ENCODE measurements around the gene VEGFA.
"Not testable (repeated sequence)": the region's sequence is repeated elsewhere in the genome, so short reads cannot be mapped to it uniquely, and the experiment has no call there.

VEGFA gene

DNA sequence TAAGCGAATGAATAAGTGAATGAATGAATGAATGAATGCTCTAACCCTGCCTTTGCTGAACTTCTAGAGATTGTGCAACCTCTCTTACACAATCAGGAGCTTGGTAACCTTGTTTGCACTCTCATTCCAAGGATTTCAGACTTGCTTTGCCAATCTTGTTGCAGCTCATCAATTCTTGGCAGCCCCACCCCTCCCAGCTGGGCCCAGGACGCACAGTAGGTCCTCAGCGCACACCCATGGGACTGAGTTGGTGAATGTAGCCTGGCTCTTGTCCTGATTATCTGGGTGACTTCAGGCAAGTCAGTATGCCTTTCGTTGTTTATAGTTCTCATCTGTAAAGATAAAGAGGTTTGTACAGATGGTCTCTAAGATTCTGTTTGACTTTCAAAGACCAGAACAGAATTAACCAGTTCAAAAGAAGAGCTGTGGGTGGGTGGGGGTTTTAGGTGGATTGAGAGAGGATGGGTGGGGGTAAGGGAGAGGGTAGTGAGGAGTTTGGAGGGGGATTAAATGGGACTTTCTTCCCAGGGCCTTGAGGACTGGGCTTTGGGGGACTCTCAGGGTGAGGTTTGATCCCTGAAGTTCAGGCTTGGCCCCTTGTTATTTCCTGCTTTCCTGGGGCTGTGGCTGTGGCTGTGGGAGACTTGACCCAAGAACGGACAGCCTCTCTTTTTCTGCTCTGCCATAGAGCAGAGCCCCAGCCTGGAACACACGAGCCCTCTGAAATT is 33.2 kb downstream of the VEGFA start:
- DNase-seq (ENCODE audit: low read depth) = no peak

DNA sequence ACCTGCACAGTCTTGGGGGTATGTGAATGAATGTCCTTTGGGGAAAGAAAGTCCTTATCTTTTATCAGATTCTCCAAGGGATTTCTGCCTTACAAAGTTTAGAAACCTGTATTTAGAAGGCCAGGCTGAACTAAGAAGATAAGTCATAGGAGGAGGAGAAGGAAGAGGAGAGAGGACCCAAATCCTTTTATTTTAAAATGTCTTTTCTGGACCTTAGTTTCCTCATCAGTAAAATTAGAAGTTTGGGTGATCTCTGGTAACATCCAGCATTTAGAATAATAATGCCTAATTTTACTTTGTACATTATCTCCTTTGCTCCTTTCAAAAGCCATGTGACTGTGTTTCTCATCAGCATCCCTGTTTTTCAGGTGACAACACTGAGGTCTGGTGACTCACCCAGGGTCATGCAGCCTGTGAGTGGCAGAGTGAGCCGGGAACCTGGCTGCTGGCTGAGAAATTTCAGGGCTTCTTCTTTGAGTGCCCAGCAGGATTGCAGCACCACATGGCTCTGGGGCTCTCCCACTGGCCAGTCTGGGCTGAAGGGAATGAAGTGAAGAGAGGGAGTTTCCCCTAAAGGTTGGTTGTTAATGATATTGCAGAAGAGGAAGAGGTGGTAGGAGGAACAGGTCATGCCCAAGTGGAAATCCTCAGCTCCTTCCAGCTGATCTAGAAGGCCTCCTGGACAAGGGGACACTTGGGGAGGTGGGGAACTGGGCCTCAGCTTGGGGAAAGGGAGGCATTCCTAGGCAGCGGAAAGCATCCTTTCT is 34.0 kb downstream of the VEGFA start:
- no peak for DNase-seq (ENCODE audit: low read depth)

DNA sequence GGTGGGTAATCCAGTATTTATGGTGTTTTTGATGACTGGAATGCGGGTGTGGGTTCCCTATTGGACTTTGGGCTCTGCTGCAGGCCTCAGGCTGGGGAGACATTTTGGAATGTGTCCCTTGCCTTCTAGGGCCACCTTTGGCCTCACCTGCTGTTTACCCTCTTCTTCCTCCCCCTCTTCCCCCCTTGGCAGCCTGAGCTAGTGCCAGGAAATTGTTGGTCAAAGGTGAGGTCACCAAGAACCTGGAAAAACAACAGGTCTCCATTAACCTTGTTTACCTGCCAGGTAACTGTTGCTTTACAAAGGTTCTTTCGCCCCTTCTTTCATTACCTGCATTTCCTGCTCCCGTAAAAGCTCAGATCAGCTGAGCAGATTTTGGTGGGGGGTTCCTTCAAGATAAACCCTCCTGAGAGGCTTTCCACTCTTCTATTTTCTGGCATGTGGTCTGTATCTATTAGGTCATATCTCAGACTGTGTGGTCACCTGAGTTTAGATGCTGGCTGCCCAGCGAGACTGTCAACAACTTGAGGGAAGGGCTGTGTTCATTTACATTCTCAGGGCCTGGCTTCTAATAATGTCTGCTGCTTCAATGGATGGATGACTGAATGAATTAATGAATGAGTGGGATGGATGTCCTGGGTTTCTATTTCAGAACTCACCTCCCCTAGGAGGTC is 34.7 kb downstream of the VEGFA start:
- no peak for DNase-seq (ENCODE audit: low read depth)

DNA sequence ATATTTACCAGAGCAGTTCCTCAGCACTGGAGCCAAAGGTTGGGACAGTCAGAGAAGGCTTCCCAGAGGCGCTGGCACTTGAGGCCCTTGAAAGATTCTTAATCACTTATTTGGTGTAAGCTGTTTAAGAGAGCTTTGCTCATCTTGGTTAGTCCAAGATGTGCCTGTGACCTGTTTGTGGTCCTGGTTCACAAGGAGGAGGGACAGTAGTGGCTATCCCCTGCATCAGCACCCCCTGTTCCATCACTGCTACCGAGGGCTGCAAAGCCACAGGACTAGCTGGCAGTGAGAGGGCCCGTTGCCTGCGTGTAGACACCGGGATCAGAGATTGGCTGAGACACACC is 35.7 kb downstream of the VEGFA start:
- DNase-seq (ENCODE audit: low read depth) = no peak

DNA sequence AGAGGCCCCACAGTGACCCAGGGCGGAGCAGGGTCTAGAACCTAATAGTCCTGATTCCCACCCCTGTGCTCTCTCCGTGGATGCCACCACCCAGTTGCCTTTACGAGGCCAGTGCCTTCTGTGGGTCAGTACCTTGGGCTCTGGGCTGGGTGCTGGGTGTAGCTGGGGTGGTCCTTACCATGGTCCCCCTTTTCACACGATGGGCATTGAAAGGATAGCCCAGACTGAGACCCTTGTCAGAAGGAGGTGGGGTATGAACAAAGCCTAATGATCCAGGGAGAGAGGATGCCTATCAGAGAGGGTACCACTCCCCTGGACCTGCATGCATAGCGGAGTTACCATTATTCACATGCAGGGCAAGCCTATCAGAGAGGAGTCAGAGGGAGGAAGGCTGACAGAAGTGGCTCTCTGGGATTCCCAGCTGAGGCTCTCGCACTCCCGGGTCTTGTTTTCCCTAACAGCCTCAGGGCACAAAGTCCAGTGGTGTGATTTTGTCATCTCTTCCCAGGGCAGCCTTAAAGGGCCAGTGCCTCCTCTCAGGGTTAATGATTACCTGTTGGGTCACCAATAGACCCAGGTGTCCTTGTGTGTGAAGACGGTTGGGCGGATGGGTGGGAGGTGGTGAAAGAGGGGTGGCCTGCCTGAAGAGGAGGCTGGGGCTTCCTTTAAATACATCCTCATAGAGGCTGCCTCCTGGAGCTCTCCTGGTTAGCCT is 36.2 kb downstream of the VEGFA start:
- DNase-seq (ENCODE audit: low read depth) = no peak

DNA sequence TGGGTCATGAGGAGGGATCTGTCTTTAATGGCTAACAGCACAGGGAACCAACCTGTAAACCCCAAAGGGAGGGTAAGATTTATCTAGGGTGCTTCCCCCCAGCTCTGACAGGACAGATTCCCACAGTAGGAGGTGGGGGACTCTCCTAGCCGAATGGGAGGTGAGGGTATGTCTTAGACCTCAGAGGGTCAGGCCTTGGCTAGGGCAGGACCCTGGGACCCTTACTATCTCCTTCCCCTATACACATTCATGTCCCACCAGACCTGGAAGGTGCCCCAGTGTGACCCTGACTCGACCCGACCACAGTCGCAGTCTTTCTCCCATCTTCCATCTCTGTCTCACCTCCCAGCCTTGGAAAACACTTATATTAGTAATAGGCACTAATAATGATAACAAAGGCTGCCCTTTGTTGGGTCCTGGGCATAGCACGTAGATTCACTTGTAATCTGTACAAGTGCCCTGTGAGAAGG is 36.8 kb downstream of the VEGFA start:
- DNase-seq (ENCODE audit: low read depth) = no peak

DNA sequence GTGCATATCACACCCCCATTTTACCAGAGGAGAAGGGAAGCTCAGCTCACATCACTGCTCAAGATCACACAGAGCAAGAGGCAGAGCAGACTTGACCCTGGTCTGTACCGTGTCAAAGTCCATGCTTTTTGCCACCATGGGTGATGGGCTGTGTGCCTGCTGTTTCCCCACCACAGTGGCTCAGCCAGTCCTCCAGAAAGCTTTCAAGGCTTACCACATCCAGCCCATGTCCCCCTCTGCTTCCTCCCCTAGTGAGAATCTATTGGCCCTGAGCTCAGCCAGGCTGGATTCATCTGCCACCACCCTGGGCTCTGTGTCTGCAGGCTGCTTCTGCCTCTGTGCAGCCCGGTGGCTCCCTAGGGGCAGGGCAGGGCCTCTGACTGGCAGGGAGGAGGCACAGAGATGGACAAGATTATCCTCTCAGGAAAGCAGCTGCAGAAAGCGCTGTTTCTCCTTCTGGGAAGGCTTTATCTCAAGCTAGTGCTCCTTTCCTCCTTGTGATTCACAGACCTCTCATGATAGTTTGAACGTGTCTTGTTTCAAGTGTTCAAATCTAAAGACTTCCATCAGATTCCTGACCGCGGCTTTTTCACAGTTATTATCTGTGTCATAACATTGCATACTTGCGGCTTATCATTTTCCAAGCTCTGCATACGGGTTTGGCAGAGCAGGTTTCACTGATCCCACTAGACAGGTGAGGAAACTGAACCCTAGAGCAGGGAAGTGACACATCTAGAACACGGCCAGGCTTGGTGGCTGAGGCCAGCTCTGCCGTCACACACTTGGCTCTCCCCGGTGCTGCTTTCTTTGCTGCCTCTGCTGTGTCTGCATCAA is 37.4 kb downstream of the VEGFA start:
- DNase-seq (ENCODE audit: low read depth) = no peak

DNA sequence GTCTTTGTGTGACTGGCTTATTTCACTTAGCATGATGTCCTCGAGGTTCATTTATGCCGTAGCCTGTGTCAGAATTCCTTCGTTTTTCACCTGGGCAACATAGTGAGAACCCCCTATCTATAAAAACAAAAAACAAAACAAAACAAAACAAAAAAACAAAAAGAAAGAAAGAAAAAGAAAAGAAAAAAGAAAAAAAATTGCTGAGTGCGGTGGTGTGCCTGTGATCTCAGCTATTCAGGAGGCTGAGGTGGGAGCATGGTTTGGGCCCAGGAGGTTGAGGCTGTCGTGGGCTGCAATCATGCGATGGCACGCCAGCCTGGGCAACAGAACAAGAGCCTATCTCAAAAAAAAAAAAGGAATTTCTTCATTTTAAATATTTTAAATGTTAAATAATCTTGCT is 38.4 kb downstream of the VEGFA start:
- no peak for DNase-seq (ENCODE audit: low read depth)

DNA sequence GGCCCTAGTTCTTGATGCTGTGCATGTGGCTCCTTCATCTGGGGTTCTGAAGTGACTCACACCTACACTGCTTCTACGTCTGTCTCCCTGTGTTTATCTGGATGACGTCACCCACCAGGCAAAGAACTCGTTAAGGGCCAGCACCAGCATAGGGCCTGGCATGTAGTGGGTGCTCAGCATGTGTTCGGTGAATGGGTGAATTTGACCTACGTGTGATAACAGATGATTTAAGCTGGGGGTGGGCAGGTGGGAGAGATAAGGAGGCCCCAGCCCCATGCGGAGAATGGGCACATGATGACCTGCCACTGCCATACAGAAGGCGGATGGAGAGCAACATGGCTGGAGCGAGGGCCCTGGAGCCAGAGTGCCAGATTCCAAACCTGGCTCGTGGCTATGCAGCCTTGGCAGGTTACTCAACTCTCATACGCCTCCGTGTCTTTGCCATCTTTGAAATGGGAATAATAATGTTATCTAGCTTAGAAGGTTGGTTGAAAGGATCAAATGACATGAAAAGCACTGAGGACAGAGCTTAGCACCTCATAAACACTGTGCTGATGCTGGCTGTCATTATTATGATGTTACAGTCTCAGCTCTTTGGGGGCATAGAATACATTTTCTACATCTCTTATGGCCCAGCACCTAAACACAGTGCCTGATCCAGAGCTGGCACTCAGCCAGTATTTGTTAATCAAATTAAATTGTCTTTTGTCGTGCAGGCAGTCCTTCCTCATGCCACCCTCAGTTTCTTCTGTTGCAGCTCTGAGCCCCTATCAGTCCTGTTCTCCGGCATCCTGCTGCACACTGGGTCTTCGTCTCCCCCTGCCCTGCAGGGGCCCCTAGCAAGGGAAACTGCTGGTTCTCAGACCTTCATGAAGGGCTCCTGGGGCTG is 39.6 kb downstream of the VEGFA start:
- no peak for DNase-seq (ENCODE audit: low read depth)

DNA sequence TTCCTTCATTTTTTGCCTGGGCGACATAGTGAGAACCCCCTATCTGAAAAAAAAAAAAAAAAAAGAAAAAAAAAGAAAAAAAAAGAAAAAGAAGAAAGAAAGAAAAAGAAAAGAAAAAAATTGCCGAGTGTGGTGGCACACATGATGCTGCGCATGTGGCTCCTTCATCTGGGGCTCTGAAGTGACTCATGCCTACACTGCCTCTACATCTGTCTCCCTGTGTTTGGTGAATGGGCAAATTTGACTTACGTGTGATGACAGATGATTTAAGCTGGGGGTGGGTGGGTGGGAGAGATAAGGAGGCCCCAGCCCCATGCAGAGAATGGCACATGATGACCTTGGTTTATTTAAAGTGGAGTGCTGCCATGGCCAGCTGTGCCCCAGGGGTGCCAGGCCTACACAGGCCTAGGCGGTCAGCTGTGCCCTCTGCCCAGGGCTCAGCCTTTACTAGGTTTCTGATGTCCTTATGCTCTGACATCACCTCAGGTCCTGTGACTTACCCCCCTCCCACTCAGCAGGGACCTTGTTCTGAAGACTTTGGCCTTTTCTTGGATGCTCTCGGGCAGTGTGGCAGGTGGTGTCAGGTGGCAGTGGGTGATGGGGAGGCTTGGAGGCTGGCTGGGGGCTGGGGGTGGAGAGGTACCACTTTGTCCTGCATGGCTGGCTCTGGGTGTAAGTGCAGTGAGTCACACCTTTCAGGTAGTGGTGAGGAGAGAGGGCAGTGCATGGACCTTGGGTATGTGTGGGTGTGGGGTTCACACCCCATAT is 41.1 kb downstream of the VEGFA start:
- DNase-seq (ENCODE audit: low read depth) = no peak

DNA sequence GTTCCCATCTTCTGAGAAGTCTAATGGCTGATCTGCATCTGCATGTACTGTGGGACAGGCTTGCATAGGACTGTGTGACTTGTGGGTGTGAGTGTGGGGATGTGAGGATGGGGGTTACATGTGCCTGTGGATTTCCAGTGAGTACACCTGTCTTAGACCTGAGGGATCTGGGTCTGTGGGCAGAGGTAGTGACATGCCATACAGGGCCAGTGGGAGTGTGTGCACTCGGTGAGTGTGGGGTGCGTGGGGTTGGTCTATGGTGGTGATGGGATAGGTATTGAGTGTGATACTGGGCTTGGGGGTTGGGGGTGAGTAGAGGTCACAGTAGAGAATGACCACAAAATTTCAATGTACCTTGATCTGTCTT is 41.7 kb downstream of the VEGFA start:
- no peak for DNase-seq (ENCODE audit: low read depth)

DNA sequence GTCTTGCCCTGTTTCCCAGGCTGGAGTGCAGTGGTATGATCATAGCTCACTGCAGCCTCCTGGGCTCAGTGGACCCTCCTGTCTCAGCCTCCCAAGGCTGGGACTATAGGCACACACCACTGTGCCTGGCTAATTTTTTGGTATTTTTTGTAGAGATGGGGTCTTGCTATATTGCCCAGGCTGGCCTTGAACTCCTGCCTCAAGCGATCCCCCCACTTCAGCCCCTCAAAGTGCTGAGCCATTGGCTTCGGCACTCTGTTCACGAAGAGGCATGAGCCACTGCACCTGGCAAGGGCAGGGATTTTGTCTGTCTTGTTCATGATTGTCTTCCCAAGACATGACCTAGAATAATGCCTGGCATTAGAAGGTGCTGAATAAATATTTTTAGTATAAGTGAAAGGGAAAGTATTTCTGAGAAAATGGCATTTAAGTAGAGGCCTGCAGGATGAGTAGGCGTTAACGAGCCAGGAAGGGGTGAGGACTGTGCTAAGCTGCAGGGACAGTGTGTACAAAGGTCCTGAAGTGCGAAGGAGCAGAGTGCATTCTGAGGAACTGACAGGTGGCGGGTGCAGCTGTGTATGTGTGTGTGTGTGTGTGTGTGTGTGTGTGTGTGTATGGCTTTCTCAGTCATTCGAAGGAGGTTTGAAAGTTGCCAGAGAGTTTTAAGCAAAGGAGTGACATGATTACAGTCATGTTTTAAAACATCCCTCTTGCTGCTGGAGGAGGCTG is 43.0 kb downstream of the VEGFA start:
- DNase-seq (ENCODE audit: low read depth) = no peak

DNA sequence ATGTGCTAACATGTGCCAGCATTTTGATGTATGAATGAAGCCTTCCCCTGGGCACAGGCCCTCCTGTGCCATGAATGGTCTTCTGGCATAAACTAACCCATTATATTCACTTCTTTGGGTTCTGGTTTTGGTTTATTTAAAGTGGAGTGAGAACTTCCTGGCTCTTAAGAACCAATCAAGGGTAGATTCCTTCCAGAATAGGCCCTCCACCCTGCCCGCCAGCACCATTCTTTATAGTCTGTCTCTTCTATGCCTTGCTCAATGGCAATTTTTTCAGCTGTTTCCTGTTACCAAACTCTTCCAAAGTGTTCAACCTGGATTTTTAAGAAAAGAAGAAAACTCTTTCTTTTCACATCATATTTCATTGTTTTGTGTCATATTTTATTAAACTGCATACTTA is 44.1 kb downstream of the VEGFA start:
- no peak for DNase-seq (ENCODE audit: low read depth)

DNA sequence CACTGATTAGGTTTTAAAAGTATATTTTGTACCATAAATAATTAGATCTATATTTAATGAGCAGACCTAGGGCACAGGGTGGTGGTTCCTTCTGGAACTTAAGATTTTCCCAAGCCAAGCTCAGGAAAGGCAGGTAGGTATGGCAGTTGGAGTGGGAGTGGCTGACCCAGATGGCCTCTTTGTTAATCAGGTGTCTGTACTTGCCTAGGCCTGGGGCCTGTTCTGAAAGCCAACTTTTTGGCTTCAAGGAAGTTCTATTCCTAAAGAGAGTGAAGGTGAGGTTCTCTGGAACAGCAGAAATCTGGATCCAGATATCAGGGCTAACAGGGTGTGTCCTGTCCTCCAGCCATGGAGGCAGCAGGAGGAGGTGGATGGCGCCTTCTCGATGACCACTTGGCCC is 44.9 kb downstream of the VEGFA start:
- DNase-seq (ENCODE audit: low read depth) = no peak

DNA sequence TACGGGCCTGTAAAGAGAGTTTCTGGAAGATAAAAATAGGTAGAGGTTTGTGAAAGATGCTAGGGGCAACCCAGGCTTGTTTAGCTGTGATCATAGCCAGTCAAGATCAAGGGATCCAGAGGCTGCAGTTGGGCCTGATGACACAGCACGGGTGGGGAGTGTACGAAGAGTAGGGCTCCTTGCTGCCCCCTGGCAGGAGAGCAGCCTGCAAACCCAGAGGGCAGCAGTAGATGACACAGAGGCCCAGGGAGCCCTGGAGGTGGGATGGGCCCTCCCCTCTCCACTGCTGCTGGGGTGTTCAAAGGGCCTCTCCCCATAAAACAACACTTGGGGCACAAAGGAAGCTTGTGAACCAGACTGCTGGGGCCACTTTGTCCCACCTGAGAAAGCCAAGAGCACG is 47.2 kb downstream of the VEGFA start:
- DNase-seq (ENCODE audit: low read depth) = no peak

DNA sequence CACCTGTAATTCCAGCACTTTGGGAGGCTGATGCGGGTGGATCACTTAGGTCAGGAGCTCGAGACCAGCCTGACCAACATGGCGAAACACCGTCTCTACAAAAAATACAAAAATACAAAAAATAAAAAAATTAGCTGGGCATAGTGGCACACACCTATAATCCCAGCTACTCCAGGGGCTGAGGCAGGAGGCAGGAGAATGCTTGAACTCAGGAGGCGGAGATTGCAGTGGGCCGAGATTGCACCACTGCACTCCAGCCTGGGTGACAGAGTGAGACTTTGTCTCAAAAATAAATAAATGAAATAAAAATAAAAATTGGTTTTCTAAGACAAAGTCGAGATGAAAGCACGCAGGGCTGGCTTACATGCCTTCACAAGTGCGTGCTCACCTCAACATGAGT is 49.0 kb downstream of the VEGFA start:
- not testable (repeated sequence) for DNase-seq (ENCODE audit: low read depth)

DNA sequence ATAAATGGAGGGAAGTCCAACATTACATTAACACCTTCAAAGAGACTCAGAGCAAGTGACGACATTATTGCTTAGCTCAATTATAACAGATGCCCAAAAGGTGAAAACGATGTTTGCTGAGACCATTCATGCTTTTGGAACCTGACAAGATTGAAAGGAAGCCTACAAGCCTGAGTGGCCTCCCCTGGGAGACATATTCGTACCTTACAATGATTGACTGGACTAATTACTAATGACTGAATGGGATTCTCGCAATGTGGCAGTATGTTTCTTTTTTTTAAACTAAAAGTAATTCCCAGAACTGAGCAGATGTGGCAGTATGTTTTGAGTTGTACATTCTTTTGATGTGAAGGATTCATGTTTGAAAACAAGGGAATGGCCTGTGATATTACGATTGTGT is 49.9 kb downstream of the VEGFA start:
- DNase-seq (ENCODE audit: low read depth) = no peak

DNA sequence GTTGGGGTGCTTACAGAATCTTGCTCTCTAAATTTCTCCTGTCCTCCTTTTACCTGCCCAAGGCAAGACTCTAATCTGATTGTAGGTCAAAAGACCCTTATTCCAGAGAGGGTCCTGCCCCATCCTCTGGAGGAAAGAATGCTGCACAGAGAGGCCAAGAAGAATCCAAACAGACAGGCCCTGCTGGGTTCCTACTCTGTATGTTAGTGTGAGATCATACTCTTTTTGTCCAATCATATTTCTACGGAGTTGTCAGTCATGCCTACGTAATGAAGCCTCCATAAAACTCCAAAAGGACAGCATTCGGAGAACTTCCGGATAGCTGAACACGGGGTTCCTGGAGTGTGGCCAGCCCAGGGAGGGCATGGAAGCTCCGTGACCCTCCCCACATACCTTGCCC is 50.5 kb downstream of the VEGFA start:
- DNase-seq (ENCODE audit: low read depth) = no peak

Measured in activated T-cell treated with anti-CD3 and anti-CD28 coated beads for 24 hours (primary cell).